NCI-H2196 treated with DMSO at 0.1 percent for 48 hours (cell line): ENCODE measurements around the gene NDFIP2.
"Not testable (repeated sequence)": the region's sequence is repeated elsewhere in the genome, so short reads cannot be mapped to it uniquely, and the experiment has no call there.

Experiments used
- DNase-seq: peaks from one replicate; lab custom pipeline; 2025; ENCODE audit not compliant: unreplicated experiment; lab: John Stamatoyannopoulos, UW

The NDFIP2 gene

GRCh38 chr13:79589603-79590393 is 108.8 kb downstream of the NDFIP2 start:
- DNase-seq: no peak

- no peak for DNase-seq
Measured at GRCh38 chr13:79590394-79590676, 109.4 kb downstream of the NDFIP2 start.

- DNase-seq: no peak
Measured at GRCh38 chr13:79591493-79591892, 110.5 kb downstream of the NDFIP2 start.

- no peak for DNase-seq
Measured at GRCh38 chr13:79593121-79593520, 112.2 kb downstream of the NDFIP2 start.

GRCh38 chr13:79593641-79594275 is 112.8 kb downstream of the NDFIP2 start:
- DNase-seq: no peak

- DNase-seq: not testable (repeated sequence)
Measured at GRCh38 chr13:79600146-79600545, 119.2 kb downstream of the NDFIP2 start.

GRCh38 chr13:79602936-79603335 is 122.0 kb downstream of the NDFIP2 start:
- no peak for DNase-seq

GRCh38 chr13:79604752-79605151 is 123.8 kb downstream of the NDFIP2 start:
- no peak for DNase-seq
